Spleen (tissue), 7 donors: Measurements from ENCODE around the gene SRPX.

Experiments used
- CTCF ChIP-seq, 11 experiments: fragments of 200-600 bp in 7 of 11; fragments of 450-650 bp in 4 of 11; sonication (generic) in 4 of 11; IDR thresholded peaks in 8 of 11; conservative IDR thresholded peaks in 3 of 11; 1 replicate in 7 of 11; 2 replicates in 4 of 11; pipeline versions ENCODE4 v1.4.0 to v1.8.0; 2016 to 2021; ENCODE audit warnings: antibody characterized with exemption in 11 of 11, inconsistent platforms in 4 of 11, mild to moderate bottlenecking in 1 of 11
- POLR2AphosphoS5 ChIP-seq, 3 donors: sonication (generic); formaldehyde crosslinking; IDR thresholded peaks; one replicate each; pipeline ENCODE4 v1.5.1; 2017; ENCODE audit warnings: antibody characterized with exemption in 3 of 3
- donor health status: DM: no; HTN: no; CAD: no; lungs with moderate emphysema.
- donor health status: DM: no; HTN: no; CAD: no.
- donor health status: DM: no; HTN: no; CAD: no.

GRCh38 chrX:38102240-38102639 lies 118.4 kb downstream of the SRPX start:
- no peak for TF ChIP-seq POLR2AphosphoS5 (IDR thresholded peaks at IDR 0.05)
- no peak for TF ChIP-seq CTCF (IDR thresholded peaks at IDR 0.05 in 8 of 11, conservative IDR thresholded peaks at IDR 0.05 in 3 of 11)
